Left ventricle myocardium superior (tissue), 1 donor: Measurements from ENCODE around the gene ATF3. TPM values are rescaled to one million over a fixed set of nuclear protein-coding genes. Genes with fewer than 3 reads are reported as not detected.
"Not testable (repeated sequence)": the region's sequence is repeated elsewhere in the genome, so short reads cannot be mapped to it uniquely, and the experiment has no call there.

Experiments
- ATAC-seq: fragments of 200-7000 bp; cut with Tn5 transposase; one replicate; pipeline ENCODE4 v1.9.1; 2020; ENCODE audit warnings: mild to moderate bottlenecking, moderate library complexity
- DNase-seq: peaks from one replicate; pipeline ENCODE4 v3.0.0-alpha.2; 2020
- intact Hi-C: fragments of 100-400 bp; cut with micrococcal nuclease; formaldehyde crosslinking; loops from one replicate; pipeline ENCODE4 v1.11.0; 2022
- total RNA-seq: library from RNA; stranded (reverse); fragmentation: NEBNext Ultra II Directional; extraction: Animal tissue kit (Norgen Biotek cat#: 25700); gene quantifications from one replicate; pipeline ENCODE4 v1.2.1, GENCODE V29; 2021
- donor health status: DM: no; HTN: yes; CAD: no; lungs with severe emphysema.

ATF3 gene
- total RNA-seq, 1 donor from 2014 or later: 14.6 TPM

GRCh38 chr1:212621949-212622305 is 13.4 kb downstream of the ATF3 start:
- ATAC-seq (peak; percentile 34), DNase-seq (no peak)
- intact Hi-C loops: no loop called here

GRCh38 chr1:212622467-212622866 is 13.9 kb downstream of the ATF3 start:
- DNase-seq: no peak
- ATAC-seq: no peak
- intact Hi-C loops: no loop called here

DNA sequence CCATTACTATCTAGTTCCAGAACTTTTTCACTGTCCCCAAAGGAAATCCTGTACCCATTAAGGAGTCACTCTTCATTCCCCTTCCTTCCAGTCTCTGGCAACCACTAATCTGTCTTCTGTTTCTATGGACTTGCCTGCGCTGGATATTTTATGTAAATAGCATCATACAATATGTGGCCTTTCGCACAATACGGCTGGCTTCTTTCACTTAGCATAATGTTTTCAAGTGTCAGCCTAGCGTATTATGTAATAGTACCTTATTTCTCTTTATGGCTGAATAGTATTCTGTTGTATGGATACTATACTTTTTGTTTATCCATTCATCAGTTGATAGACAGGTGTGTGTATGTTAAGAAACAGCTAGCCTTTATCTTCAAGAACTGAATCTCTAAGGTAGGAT is 14.3 kb downstream of the ATF3 start:
- intact Hi-C loops: no loop called here
- ATAC-seq: no peak

DNA sequence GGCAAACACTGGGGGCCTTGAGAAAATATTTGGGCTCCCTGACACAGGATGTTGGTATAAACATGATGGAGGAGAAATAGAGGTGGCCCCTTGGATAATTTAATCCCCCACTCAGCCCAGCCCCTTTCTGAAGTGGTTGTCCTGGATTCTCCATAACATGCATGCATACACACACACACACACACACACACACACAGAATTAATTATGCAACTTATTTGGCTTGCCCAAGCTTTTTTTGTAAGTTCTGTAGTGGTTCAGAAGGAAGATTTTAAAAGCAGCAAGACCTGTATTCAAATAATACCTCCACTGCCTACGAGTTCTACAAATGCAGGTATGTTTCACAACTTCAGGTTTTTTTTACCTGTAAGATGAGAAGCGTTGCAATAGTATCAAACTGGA is 15.0 kb downstream of the ATF3 start:
- ATAC-seq (no peak), DNase-seq (no peak)
- intact Hi-C loops: no loop called here

More for the DNA sequence above, 14.3 kb downstream of the ATF3 start:
- no peak for DNase-seq

DNA sequence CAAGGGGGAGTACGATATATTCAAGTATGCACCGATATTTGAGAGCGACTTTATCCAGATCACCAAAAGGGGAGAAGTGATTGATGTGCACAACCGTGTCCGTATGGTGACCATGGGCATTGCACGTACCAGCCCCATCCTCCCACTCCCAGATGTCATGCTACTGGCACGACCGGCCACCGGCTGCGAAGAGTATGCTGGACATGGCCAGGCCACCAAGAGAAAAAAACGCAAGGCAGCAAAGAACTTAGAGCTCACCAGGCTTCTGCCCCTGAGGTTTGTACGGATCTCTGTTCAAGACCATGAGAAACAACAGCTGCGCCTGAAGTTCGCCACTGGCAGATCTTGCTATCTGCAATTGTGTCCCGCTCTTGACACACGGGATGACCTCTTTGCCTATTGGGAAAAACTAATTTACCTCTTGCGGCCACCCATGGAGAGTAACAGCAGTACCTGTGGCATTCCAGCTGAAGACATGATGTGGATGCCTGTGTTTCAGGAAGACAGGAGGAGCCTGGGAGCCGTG is 16.5 kb downstream of the ATF3 start:
- DNase-seq: no peak
- intact Hi-C loops: no loop called here
- ATAC-seq: no peak

DNA sequence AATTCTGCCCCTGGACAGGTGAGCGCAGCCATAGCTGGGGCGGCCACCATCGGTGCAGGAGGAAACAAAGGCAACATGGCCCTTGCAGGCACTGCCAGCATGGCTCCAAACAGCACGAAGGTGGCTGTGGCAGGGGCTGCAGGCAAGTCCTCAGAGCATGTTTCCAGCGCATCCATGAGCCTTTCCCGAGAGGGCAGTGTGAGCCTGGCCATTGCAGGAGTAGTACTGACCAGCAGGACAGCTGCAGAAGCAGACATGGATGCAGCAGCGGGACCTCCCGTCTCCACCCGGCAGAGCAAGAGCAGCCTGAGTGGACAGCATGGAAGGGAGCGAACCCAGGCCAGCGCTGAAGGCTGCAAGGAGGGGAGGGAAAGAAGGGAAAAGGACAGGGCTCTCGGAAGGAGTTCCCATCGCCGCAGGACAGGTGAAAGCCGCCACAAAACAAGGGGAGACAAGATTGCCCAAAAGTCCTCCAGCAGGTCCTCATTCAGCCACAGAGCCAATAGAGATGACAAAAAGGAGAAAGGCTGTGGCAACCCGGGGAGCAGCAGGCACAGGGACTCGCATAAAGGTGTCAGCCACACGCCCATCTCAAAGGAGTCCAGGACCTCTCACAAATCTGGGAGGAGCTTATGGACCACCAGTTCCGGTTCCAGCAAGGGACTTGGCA is 17.4 kb downstream of the ATF3 start:
- intact Hi-C loops: no loop called here
- ATAC-seq: no peak
- DNase-seq: no peak

DNA sequence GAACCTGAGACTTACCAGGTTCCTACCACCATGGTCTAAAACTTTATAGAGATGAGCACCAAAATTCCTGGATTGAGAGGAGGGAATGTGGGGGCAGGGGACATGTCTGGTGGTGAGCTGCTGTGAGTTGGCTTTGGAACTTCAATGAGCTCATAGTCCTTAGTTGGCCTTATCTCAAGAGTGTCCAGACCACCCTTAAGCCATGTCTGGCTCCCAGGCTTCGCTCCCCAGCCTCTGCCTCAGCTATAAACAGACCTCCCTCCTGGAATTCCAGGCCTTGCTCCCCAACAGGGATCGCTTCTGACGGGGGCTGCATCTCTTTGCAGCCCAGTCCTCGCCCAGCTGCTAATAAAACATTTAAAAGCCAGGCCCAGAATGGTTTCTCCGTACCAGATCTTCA is 19.5 kb downstream of the ATF3 start:
- ATAC-seq: no peak
- DNase-seq: no peak
- intact Hi-C loops: no loop called here

DNA sequence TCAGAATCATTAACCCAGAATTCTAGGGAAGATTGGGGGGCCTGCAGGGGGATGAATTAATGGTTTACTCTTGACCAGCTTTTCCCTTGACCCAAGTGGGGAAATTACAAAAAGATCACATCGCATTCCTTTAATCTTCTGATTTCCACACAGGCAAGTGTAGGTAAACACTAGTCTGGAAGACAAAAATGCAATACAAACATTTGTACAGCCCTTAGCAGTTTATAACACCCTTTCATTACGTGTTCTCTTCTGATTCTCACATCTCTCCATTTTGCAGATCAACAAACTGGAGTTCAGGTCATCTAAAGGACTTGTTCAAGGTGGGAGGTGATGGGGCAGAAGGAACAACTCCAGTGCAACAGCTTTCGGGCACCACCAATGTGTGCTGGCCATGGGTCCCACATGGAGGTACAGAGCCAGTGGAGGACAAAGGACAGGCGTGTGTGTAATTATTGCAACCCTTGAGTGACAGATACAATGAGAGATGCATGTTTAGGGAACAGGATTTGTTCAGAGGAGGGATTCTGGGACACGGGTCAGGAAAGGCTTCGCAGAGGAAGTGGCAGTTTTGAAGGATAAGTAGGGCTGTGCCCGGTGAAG is 20.4 kb downstream of the ATF3 start:
- intact Hi-C loops: no loop called here
- DNase-seq (no peak), ATAC-seq (no peak)

GRCh38 chr1:212629450-212630157 is 21.0 kb downstream of the ATF3 start:
- DNase-seq (no peak), ATAC-seq (no peak)
- intact Hi-C loops: no loop called here

GRCh38 chr1:212630158-212630900 is 21.8 kb downstream of the ATF3 start:
- intact Hi-C loops: no loop called here
- ATAC-seq: peak; percentile 92

DNA sequence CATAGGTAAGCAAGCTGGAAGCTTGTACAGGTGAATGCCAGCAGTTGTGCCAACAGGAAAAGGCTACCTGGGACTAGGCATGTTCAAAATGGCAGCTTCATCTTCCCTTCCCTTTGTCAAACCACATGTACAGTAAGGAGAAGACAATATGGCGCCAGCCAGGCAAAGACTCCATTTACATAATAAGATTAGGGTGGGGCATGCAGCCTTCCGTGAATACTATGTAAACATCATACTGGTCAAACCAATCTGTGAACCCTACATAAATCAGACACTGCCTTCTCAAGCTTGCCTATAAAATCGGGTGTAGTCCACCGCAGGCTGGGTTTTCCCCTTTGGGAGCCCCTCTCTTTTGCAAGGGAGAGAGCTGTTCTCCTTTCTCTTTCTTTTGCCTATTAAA is 24.6 kb downstream of the ATF3 start:
- intact Hi-C loops: no loop called here
- ATAC-seq (no peak), DNase-seq (no peak)

More at GRCh38 chr1:212630158-212630900, 21.8 kb downstream of the ATF3 start:
- peak; percentile 69 for DNase-seq

DNA sequence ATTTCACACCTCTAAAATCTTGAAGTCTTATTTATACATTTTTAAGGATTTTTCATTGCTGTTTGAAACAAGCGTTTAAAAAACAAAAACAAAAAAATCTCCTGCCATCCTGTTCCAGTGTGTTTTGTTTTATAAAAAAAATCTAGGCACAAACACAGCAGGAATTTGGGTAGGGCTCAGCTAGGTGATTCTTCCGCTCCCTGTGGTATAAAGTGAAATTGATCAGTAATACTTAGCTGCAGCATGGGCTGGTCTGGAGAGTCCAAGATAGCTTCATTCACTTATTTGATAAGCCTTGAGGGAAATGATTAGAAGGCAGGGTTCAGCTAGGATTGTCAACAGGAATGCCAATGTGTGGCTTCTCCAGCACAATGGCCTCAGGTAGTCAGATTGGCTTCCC is 25.7 kb downstream of the ATF3 start:
- intact Hi-C loops: no loop called here
- DNase-seq (no peak), ATAC-seq (no peak)

- intact Hi-C loops: no loop called here
- DNase-seq (no peak), ATAC-seq (no peak)
Measured at GRCh38 chr1:212635141-212635631, 26.6 kb downstream of the ATF3 start.

DNA sequence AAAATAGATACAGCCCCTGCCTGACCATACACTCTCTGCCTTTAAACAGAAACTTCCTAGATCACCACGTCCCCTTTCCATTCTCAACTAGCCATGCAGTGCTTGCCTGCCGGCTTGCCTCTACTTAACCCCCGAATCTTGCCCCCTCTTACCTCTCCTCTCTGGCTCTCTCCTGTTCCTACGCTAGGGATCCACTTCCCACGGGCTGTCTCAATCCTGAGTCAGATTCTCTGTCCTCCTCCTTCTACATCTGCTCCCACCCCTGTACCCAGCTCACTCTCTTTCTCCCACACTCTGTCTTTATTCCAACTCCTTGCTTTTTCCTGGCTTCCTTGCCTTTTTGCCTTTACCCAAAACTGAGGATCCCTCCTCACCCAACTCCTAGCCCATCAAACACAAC is 29.3 kb downstream of the ATF3 start:
- DNase-seq: no peak
- ATAC-seq: peak; percentile 5
- intact Hi-C loops: no loop called here

GRCh38 chr1:212638492-212639151 is 30.1 kb downstream of the ATF3 start:
- intact Hi-C loops: no loop called here

GRCh38 chr1:212639524-212639923 is 31.0 kb downstream of the ATF3 start:
- ATAC-seq, intact Hi-C loops, DNase-seq: not testable (repeated sequence)

More at GRCh38 chr1:212638492-212639151, 30.1 kb downstream of the ATF3 start:
- ATAC-seq (peak; percentile 89), DNase-seq (peak; percentile 37)

DNA sequence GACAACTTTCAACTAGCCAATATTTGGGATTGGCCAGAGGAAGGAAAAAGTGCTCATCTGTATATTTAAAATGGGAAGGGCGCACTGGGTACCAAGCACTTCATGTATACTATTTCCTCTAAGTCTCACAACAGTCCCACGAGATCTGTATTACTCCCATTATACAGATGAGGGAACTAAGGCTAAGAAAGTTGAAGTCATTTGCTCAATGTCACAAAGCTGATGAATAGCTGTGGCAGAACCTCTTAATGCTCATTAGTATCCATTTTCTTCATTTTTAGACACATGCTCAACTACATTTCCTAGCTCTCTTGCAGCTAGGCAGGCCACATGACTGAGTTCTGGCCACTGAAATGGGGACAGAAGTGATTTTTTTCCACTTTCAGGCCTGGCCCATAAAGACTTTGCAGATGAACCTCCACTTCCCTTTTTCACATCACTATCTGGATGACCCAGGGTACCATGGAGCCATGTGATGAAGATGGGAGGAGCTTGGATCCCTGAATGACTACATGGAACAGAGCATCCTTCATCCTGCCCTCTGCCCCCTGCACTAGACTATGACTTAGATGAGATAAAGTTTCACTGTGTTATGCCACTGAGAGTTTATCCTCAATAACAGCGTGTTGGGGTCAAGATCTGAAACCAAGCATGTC is 31.8 kb downstream of the ATF3 start:
- DNase-seq: no peak
- intact Hi-C loops: no loop called here
- ATAC-seq: no peak

GRCh38 chr1:212641956-212642355 is 33.4 kb downstream of the ATF3 start:
- DNase-seq (no peak), ATAC-seq (no peak)
- intact Hi-C loops: no loop called here

DNA sequence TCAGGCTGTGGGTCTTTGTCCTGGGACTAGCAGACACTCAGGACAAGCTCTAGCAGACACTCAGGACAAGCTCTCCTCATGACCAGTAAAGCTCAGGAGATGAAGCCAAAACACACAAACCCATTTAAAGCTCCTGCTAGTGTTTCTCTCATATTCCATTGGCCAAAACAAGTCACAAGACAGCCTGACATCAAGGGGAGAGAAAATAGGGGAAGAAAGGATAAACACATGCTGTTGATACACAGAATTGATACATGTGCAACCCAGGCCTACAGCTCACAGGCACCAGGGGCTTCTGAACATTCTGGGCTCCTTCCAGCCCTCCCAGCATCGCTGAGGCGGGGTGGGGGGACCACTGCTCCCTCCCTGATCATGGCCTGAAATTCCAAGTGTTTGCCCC is 35.3 kb downstream of the ATF3 start:
- DNase-seq (no peak), ATAC-seq (no peak)
- intact Hi-C loops: no loop called here
